Fibroblast of the aortic adventitia (primary cell): Measurements from ENCODE around the gene TEX19. TPM values are rescaled to one million over a fixed set of nuclear protein-coding genes. Genes with fewer than 3 reads are reported as not detected.

Experiments used
- DNase-seq: peaks from one replicate; pipeline ENCODE4 v3.0.0-alpha.2; 2010; ENCODE audit warnings: low read depth
- H3K4me3 ChIP-seq: 2 replicates; pipeline ENCODE4 v1.5.1; 2011; ENCODE audit warnings: low read depth, mild to moderate bottlenecking, control low read depth, low read length, moderate library complexity
- total RNA-seq: library from RNA; depleted of rRNA; stranded (reverse); fragments of >200 nt; gene quantifications from 2 replicates; pipeline ENCODE4 v1.2.3, GENCODE V29; 2012; ENCODE audit warnings: low replicate concordance
- TF ChIP-seq, protein P1 (sequence below): IDR thresholded peaks from 2 replicates; pipeline ENCODE4 v1.5.1; 2011; ENCODE audit warnings: mild to moderate bottlenecking, low read length, control low read depth, inconsistent platforms; ENCODE audit not compliant: insufficient read depth

Gene TEX19
- total RNA-seq, 1 donor, result not detected

DNA sequence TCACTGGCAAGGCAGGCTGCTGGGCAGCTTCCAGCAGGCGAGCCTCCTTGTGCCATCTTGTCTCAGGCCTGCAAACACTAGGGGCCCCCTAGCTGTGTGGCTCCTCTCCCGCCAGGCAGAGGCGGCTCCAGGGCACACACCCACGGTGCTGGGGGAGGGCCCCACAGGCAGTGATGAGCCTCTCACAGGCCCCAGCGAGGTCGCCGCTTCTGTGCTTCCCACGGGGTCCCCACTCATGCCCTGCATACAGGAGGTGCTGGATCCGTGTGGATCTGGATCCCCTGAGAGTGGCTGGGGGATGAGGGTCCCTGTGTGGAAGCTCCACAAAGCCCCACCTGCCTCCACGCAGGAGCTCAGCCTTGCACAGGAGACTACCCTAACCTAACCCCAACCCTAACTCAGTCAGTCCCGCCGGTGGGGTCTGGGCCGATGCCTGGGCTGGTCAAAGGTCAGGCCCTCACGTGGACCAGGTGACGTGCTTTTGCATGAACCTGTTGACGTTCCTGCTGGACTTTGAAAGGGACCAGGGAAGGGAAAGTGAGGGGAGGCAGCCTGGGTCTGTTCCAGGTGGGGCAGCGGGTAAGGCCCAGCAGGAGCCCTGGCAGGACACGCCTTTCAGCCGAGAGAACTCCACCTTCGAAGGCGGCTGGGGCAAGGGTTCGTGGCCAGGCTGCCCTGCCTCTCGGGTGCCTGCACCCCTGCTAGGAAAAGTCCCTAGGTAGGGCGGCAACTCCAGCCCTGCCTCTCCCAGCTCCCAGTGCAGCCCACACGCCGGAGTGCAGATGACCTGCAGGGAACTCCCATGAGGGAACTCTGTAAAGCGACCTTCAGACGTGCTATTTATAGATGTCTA is 30.7 kb upstream of the TEX19 start:
- H3K4me3 ChIP-seq, result no peak overlapping the region
- TF ChIP-seq, protein P1, sequence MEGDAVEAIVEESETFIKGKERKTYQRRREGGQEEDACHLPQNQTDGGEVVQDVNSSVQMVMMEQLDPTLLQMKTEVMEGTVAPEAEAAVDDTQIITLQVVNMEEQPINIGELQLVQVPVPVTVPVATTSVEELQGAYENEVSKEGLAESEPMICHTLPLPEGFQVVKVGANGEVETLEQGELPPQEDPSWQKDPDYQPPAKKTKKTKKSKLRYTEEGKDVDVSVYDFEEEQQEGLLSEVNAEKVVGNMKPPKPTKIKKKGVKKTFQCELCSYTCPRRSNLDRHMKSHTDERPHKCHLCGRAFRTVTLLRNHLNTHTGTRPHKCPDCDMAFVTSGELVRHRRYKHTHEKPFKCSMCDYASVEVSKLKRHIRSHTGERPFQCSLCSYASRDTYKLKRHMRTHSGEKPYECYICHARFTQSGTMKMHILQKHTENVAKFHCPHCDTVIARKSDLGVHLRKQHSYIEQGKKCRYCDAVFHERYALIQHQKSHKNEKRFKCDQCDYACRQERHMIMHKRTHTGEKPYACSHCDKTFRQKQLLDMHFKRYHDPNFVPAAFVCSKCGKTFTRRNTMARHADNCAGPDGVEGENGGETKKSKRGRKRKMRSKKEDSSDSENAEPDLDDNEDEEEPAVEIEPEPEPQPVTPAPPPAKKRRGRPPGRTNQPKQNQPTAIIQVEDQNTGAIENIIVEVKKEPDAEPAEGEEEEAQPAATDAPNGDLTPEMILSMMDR, result no peak
- no peak for DNase-seq

DNA sequence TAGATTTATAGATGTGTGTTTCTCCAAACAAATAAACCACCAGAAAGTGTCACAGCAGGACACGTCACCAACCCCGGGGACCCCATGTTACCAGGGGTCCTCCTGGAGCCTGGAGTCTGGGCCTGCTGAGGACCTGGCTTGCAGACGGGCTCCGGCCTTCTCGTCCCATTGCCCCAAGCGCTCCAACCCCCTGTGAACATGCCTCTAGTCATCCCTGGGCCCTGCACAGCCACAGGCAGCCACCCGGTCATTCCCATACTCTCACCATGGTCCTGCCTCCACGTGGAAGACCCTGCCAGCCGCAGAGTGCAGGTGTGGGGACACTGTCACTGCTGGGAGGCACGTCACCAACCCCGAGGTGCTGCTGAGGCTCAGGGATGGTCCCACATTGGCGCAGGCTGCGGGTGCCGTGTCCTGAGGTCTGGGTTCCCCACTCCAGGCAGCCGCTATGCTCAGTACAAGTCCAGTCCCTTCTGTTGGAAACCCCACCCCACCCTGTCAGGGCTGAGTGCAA is 30.0 kb upstream of the TEX19 start:
- no peak for DNase-seq
- TF ChIP-seq, protein P1, result no peak

DNA sequence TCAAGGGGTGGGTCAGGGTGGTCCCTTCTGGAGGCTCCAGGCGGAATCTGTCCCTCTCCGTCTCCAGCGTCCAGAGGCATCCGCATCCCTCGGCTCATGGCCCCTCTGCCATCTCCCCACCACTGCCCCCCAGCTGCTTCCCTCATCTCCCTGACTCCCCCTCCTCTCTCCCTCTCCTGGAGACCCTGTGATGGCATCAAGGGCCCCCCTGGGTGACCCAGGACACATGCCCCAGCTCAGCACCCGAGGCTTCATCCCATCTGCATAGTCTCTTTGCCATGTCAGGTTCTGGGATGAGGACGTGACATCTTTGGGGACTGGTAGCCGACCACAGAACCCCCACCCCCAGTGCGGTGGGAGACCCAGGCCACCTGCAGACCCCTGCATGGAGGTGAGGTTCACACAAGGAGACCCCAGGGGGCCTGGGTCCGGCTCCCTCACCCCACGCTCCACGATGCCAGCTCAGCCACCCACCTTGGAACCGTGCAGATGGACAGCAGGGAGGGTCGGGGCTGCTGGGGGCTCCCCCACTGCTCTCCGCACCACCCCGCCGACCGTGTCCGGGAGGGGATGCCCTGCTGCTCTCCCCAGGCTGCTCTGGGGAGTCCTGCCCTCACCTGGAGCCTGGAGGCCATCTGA is 29.2 kb upstream of the TEX19 start:
- TF ChIP-seq, protein P1, result no peak
- peak overlapping the region; percentile 14 for H3K4me3 ChIP-seq
- no peak for DNase-seq

More for the DNA sequence above, 30.0 kb upstream of the TEX19 start:
- H3K4me3 ChIP-seq, result no peak overlapping the region

DNA sequence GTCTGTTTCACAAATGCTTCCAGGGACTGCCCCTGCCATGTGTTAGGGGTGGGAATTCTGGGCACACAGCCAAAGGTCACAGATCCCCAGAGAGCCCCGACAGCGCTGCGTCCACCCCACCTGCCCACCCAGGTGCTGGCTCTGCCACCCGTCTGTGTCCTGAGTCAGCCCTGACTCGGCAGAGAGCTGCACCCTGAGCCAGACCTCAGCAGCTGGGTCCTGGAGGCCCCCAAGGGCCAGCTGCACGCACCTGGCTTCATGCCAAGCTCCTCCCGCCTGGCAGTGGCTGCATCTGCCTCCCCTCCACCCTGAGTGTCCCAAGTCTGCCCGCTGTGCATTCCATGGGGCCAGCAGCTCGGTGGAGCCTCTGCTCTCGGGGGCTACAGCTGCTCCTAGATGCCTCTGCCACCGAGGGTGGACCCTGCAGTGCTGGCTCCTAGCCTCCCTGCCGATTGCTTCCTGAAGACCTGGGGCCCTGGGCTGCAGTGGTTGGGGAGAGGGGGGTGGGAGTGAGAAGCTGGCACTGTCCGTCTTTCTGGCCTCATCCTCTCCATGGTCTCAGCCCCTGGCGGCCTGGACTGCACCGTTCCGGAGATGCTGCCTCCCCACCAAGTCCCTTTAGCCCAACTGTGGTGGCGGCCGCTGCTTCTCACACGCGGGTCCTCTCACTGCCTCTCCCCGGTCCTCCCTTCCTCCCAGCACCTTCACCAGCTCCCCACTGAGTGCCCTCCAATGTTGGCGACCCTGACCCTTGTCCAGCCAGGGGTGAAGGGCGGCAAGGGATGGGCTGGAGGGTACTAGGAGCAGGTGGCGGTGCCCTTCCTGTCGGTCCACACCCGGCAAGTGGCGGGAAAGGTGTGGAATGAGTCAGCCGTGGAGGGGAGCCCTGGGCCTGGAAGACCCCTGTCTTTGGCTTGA is 28.5 kb upstream of the TEX19 start:
- peak; percentile 76 for DNase-seq
- H3K4me3 ChIP-seq, result peak overlapping the region; percentile 14
- TF ChIP-seq, protein P1, result peak; percentile 18

DNA sequence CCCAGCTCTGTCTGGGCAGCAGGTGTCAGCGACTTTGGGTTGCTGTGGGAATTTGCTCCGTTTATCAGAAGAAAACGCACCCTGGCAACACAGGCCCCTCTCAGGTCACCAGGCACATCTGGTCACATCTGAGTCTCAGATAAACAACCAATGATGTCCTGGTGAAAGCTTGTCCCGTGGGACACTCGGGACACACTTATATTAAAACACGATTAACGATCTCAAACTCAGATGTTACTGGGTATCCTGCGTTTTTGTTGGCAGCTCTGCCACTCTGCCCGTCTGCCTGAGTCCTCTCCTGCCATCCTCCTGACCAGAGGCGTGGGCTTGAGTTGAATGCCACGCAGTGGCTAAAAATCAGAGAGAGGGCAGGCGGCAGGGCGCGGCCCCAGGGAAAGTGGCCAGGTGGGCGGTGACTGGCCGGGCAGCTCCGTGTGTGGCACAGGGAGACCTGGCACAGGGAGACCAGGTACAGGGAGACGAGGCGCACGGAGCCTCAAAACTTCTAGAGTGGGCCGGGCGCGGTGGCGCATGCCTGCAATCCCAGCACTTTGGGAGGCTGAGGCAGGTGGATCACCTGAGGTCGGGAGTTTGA is 27.6 kb upstream of the TEX19 start:
- TF ChIP-seq, protein P1, result no peak
- no peak for DNase-seq
- H3K4me3 ChIP-seq, result no peak overlapping the region
